NCI-H526 treated with DMSO at 0.1 percent for 48 hours (cell line): ENCODE measurements around the gene MRAP2.
"Not testable (repeated sequence)": the region's sequence is repeated elsewhere in the genome, so short reads cannot be mapped to it uniquely, and the experiment has no call there.

Experiments
- DNase-seq: peaks from one replicate; lab custom pipeline; 2025; lab: John Stamatoyannopoulos, UW

Gene MRAP2

DNA sequence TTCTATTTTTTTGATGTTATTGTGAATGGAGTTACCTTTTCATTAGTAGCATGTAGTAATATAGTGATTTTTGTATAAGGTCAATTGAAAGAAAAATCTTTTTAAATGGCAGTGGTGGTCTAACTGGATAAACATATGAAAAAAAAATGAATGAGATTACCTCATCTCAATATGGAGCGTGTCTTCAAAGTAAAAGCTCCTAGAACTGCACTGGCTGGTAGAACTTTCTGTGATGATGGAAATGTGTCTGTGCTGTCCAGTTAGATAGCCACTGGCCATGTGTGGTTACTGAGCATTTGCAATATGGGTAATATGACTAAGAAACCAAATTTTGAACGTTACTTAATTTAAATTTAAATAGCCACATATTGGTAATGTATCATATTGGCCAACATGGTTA lies 44.1 kb downstream of the MRAP2 start:
- DNase-seq, result no peak

DNA sequence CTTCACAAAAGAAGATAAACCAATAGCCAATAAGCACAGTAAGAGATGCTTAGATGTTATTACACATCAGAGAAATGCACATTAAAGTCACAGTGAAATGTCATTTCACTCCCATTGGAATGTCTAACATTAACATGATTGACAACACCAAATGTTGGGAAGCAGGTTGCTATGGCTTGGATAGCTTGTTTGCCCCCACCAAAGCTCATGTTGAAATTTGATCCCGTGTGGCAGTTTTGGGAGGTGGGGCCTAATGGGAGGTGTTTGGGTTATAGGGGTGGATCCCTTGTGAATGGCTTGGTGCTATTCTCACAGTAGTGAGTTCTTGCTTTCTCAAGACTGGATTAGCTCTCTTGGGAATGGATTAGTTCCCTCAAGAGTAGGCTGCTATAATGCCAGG lies 44.8 kb downstream of the MRAP2 start:
- DNase-seq, result no peak

- DNase-seq, result no peak
These were observed 47.6 kb downstream of the MRAP2 start for GRCh38 chr6:84081222-84081621.

DNA sequence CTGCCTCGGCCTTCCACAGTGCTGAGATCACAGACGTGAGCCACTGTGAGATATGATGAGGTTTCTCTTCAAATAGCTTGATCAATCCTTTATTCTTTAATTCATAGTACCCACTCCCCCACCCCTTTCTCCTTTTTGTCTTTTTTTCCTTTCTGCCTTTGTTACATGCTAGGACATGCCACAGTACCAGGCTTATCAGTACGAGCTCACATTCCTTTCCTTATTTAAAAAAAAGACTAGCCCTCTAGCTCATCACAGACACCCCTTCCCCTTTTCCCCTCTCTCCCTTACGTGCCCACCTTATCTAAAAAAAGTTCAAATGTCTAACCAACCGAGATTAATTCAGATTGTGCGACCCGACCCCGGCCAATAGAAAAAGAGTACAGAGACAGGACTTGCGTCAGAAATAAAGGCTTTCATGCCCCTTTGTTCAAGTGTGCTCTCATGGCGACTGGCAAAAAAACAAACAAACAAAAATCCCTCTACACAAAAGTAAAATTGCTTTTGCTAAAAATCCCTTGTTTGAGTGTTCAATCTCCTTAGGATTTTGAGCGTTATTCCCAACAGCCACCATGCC lies 49.2 kb downstream of the MRAP2 start:
- no peak for DNase-seq

DNA sequence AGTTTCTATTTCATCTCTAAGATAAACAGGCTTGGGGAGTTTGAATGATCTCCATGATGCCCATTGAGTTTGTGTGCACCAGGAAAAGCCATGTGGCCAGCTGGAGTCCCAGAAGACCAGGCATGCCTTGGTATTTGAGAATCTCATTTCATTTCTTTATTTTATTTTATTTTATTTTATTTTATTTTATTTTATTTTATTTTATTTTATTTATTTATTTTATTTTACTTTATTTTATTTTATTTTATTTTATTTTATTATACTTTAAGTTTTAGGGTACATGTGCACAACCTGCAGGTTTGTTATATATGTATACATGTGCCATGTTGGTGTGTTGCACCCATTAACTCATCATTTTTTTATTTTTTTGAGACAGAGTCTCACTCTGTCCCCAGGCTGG lies 51.1 kb downstream of the MRAP2 start:
- DNase-seq, result not testable (repeated sequence)

DNA sequence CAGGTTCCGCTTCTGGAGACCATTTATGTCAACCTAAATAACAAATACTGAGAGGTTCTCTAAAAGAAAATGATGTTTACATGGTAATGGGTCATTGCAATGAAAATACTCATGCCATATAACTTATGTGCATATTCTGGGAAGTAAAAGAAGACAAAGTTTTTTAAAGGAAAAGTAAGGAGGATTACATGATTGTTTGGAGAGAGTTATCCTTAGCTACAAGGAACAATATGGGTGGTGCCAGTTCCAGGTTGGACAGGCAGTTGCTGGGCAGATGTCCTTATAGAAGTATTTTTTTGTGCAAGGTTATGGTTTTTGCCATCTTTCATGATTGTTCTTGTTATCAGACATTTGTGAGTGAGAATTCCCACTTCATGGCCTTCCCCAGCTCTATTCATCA lies 52.5 kb downstream of the MRAP2 start:
- DNase-seq, result no peak

GRCh38 chr6:84086545-84087429 lies 53.2 kb downstream of the MRAP2 start:
- DNase-seq, result no peak

- DNase-seq, result no peak
These were observed 55.5 kb downstream of the MRAP2 start for GRCh38 chr6:84089081-84089480.

GRCh38 chr6:84089552-84089951 lies 56.0 kb downstream of the MRAP2 start:
- no peak for DNase-seq

- no peak for DNase-seq
These were observed 60.2 kb downstream of the MRAP2 start for GRCh38 chr6:84093441-84094435.

GRCh38 chr6:84095156-84095555 lies 61.6 kb downstream of the MRAP2 start:
- DNase-seq, result no peak

GRCh38 chr6:84103029-84103428 lies 69.5 kb downstream of the MRAP2 start:
- DNase-seq, result no peak

GRCh38 chr6:84105215-84105924 lies 71.8 kb downstream of the MRAP2 start:
- DNase-seq, result not testable (repeated sequence)

DNA sequence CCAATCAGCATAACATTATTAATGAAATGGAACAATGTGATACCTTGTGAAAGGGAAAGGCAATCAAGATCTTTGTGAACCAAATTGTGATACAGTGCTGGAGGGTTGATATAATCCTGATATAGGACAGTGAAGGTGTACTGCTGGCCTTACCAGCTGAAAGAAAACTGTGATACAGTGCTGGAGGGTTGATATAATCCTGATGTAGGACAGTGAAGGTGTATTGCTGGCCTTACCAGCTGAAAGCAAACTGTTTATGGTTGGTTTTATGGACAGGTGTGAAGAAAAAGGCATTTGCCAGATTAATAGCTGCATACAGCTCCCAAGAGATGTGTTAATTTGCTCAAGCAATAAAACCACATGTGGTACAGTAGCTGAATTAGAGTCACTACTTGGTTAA lies 73.9 kb downstream of the MRAP2 start:
- no peak for DNase-seq

DNA sequence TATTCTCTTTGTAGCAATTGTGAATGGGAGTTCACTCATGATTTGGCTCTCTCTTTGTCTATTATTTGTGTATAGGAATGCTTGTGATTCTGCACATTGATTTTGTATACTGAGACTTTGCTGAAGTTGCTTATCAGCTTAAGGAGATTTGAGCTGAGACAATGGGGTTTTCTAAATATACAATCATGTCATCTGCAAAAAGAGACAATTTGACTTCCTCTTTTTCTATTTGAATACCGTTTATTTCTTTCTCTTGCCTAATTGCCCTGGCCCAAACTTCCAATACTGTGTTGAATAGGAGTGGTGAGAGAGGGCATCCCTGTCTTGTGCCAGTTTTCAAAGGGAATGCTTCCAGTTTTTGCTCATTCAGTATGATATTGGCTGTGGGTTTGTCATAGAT lies 77.8 kb downstream of the MRAP2 start:
- DNase-seq, result not testable (repeated sequence)

GRCh38 chr6:84114933-84115594 lies 81.5 kb downstream of the MRAP2 start:
- not testable (repeated sequence) for DNase-seq

GRCh38 chr6:84118191-84118590 lies 84.6 kb downstream of the MRAP2 start:
- DNase-seq, result no peak

- DNase-seq, result no peak
These were observed 85.7 kb downstream of the MRAP2 start for GRCh38 chr6:84119277-84119676.

DNA sequence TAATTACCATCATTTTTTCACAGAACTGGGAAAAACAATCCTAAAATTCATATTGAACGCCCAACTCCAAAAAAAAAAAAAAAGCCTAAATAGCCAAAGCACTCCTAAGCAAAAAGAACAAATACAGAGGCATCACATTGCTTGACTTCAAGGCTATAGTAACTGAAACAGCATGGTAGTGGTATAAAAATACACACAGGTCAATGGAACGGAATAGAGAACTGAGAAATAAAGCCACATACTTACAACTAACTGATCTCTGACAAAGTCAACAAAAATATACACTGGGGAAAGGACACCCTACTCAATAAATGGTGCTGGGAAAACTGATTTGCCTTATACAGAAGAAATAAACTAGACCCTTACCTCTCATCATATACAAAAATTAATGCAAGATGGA lies 89.6 kb downstream of the MRAP2 start:
- no peak for DNase-seq

GRCh38 chr6:84129588-84129987 lies 96.0 kb downstream of the MRAP2 start:
- DNase-seq, result not testable (repeated sequence)

DNA sequence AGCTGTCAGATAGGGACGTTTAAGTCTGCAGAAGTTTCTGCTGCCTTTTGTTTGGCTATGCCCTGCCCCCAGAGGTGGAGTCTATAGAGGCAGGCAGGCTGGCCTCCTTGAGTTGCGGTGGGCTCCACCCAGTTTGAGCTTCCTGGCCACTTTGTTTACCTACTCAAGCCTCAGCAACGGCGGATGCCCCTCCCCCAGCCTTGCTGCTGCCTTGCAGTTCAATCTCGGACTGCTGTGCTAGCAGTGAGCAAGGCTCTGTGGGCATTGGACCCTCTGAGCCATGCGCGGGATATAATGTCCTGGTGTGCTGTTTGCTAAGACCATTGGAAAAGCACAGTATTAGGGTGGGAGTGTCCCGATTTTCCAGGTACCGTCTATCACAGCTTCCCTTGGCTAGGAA lies 99.8 kb downstream of the MRAP2 start:
- DNase-seq, result not testable (repeated sequence)
